Subcutaneous adipose tissue (tissue), 4 donors: ENCODE results near the gene SH3RF2. TPM values are rescaled to one million over a fixed set of nuclear protein-coding genes. Genes with fewer than 3 reads are reported as not detected.

Source experiments
- total RNA-seq, 4 donors: library from RNA; depleted of rRNA; stranded (reverse); fragments of >200 nt; gene quantifications; one replicate each; pipeline ENCODE4 v1.1.0, GENCODE V29; 2016
- TF ChIP-seq, protein P1 (sequence below): fragments of 450-650 bp; IDR thresholded peaks from one replicate; pipeline ENCODE4 v1.5.1; 2016; ENCODE audit warnings: low read depth, mild to moderate bottlenecking, control low read depth, antibody characterized with exemption, moderate library complexity

SH3RF2 gene
- total RNA-seq, 4 donors from 2014 or later, result 0.33 to 5.3 (median 3.0) TPM

DNA sequence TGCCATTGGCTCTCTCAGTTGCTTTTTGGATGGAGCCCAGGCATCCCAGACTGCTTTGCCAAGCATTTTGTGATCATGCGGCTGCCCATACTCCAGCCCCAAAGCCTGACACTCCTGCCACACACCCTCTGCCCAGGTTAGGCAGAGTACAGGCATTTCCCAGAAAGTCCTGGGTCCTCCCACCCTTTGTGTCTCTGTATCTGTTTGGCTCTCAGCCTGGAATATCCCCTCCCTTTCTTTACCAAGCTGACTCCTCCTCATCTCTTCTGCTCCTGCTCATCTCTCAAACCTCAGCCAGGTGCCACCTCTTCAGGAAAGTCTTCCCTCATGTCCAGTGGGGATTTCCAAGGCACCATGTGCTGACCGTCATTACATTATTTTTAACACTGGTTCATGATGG, 14.3 kb upstream of the SH3RF2 start:
- TF ChIP-seq, protein P1, sequence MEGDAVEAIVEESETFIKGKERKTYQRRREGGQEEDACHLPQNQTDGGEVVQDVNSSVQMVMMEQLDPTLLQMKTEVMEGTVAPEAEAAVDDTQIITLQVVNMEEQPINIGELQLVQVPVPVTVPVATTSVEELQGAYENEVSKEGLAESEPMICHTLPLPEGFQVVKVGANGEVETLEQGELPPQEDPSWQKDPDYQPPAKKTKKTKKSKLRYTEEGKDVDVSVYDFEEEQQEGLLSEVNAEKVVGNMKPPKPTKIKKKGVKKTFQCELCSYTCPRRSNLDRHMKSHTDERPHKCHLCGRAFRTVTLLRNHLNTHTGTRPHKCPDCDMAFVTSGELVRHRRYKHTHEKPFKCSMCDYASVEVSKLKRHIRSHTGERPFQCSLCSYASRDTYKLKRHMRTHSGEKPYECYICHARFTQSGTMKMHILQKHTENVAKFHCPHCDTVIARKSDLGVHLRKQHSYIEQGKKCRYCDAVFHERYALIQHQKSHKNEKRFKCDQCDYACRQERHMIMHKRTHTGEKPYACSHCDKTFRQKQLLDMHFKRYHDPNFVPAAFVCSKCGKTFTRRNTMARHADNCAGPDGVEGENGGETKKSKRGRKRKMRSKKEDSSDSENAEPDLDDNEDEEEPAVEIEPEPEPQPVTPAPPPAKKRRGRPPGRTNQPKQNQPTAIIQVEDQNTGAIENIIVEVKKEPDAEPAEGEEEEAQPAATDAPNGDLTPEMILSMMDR, result no peak

DNA sequence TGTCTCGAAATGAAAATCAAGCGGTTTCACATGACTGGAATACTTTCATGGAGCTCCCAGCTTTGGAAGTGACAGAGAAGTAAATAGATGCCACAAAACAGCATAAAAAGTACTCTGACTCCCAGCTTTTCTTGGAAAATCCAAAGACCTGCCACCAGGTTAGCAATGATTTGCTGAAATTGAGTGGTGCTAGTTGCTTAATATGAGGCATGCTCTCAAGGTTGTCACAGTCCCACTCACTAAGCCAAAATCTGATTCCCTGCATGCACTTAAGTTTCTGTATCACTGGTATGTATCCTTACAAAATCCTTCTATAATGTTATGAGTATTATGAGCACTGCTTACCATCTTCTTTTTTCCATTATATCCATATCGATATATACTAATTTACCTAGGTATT, 13.0 kb upstream of the SH3RF2 start:
- TF ChIP-seq, protein P1, result no peak

DNA sequence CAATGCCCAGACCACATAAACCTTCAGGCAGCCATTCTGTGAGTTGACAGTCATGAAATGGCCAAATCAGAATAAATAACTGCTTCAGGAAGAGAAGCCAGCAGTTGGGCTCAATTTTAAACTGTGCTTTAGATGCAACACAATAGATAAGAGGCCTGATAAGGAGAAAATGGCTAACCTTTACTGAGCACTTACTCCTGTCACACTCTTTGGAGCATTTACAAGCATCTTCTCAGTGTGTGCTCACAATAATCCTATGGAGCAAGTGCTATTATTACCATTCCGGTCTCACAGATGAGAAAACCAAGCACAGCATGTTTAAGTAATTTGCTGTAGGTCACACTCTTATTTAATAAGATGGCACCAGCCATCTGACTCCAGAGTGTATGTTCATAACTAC, 11.5 kb upstream of the SH3RF2 start:
- TF ChIP-seq, protein P1, result no peak

- TF ChIP-seq, protein P1, result no peak
Measured at GRCh38 chr5:145925353-145925752, 11.0 kb upstream of the SH3RF2 start.

DNA sequence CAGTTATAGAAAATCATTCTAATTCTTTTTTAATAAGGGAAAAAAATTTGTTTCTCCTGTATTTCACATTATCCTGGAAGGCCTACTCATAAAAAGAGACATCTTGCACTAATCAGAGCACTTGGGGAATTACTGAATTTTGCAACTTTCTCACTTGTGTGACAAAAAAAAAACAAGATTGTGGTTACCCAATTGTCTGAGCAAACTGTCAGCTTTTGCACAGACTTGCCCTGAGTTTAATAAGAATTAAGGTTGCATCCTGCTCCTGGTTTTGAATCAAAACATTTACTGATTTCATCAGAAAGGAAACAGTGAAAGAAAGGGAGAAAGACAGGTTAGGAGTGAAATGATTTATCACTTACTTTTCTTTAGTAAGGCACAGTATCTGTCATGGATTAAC, 10.6 kb upstream of the SH3RF2 start:
- TF ChIP-seq, protein P1, result no peak

DNA sequence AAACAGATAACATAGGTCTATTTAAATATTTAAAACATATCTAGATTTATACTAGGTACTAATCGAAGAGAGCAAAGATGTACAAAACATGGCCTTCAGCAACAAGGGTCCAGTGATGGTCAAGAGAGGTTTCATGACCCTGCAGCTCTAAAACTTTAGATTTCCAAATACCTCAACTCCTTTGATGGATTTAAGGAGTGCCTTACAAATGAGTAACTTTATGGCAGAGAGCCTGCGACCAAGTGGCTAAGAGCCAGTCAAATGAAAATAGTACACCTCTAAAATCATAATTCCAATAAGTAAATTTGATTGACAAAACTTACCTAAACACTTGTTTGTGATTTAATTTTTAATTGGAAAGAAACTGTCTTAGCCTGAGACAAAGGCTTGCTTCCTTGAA, 4.7 kb upstream of the SH3RF2 start:
- TF ChIP-seq, protein P1, result no peak

GRCh38 chr5:145934276-145934675, 2.1 kb upstream of the SH3RF2 start:
- TF ChIP-seq, protein P1, result no peak
